ENCODE measurements around the gene PRPF31. TPM values are rescaled to one million over a fixed set of nuclear protein-coding genes. Genes with fewer than 3 reads are reported as not detected.

The PRPF31 gene
- total RNA-seq, 1 experiment from 2014 or later = 84.4 TPM

- Histone ChIP-seq H3K23me2 (ENCODE audit: insufficient read length, low read depth, low read length, poor library complexity, severe bottlenecking) (peaks cover 18% of the 10 kb centered on the region), H2AFZ (ENCODE audit: low read length) (no peak overlapping the region), H4K20me1 (ENCODE audit: control insufficient read depth, insufficient read depth, insufficient read length) (no peaks in the 10 kb centered on the region), H4K5ac (ENCODE audit: insufficient read length, low read depth, low read length) (no peak overlapping the region), H3K56ac (ENCODE audit: insufficient read length, low read depth, low read length) (no peak overlapping the region), H2BK20ac (ENCODE audit: low read depth, low read length, poor library complexity, severe bottlenecking) (no peak overlapping the region), H3K23ac (ENCODE audit: insufficient read length, low read depth, low read length) (no peak overlapping the region), H4K91ac (ENCODE audit: insufficient read length, low read depth, low read length) (no peak overlapping the region), H3K79me1 (ENCODE audit: insufficient read depth, low read depth, low read length, poor library complexity, severe bottlenecking) (no peaks in the 10 kb centered on the region), H3K27me3 (ENCODE audit: insufficient read depth, low read length) (no peaks in the 10 kb centered on the region), H3K9ac (ENCODE audit: extremely low read depth, insufficient read length, low read length) (peak overlapping the region; percentile 59), H3K27ac (ENCODE audit: insufficient read length, low read depth, low read length) (no peak overlapping the region), H2BK12ac (ENCODE audit: insufficient read length, low read depth, low read length) (no peak overlapping the region), H3K4me2 (ENCODE audit: insufficient read depth, insufficient read length, low read length) (peak overlapping the region; percentile 81), H2BK120ac (ENCODE audit: low read depth, low read length, poor library complexity, severe bottlenecking) (no peak overlapping the region), H3K4ac (ENCODE audit: low read depth, low read length) (no peak overlapping the region), H3K14ac (ENCODE audit: insufficient read depth, low read length) (0 out of 2 replicates have a peak overlapping the region, but pooled peaks have one; percentile 15), H3K79me2 (ENCODE audit: insufficient read depth, low read length) (no peaks in the 10 kb centered on the region; the same call in 1 of the 2 replicates), H3K4me1 (ENCODE audit: insufficient read depth, low read length) (no peaks in the 10 kb centered on the region), H3K9me3 (ENCODE audit: control insufficient read depth, low read depth, low read length) (no peaks in the 10 kb centered on the region), H2BK15ac (ENCODE audit: low read depth, low read length) (no peak overlapping the region), H2BK5ac (ENCODE audit: insufficient read length, low read length) (no peak overlapping the region), H2AK5ac (ENCODE audit: insufficient read length, low read length) (no peak overlapping the region), H4K8ac (replicated peaks; ENCODE audit: insufficient read length, low read depth, low read length) (no peak overlapping the region), H3T11ph (ENCODE audit: low read length) (no peak overlapping the region), H3K18ac (ENCODE audit: insufficient read length, low read depth, low read length) (no peak overlapping the region)
- Mint-ChIP-seq H3K9me3 (peaks cover 0 to 5% of the 10 kb centered on the region in 2 experiments; a peak in 2 of 5 replicates), H3K27ac (peak overlapping the region in 2 of 3 experiments; percentile 96 to 99; a peak in 4 of 7 replicates), H3K27me3 (ENCODE audit: low read depth) (peaks cover 40% of the 10 kb centered on the region), H3K4me1 (peaks cover 33 to 41% of the 10 kb centered on the region in 2 experiments), H3K4me3 (peak overlapping the region; percentile 99 to 100), H3K36me3 (ENCODE audit: insufficient read depth in 1 of 3, low read depth in 3 of 3) (peaks cover 11 to 24% (median 22%) of the 10 kb centered on the region in 3 experiments)
- no peak for DNase-seq
- no CpG with 5 or more reads among the region's 13 CpGs for WGBS (ENCODE audit: extremely low coverage, insufficient read length, low lambda C conversion rate)
- TF ChIP-seq CTCF (conservative IDR thresholded peaks at IDR 0.05) = no peak
These were observed 45.3 kb downstream of the PRPF31 start for GRCh38 chr19:54160854-54161253.
